Forelimb muscle (tissue), 1 donor: ENCODE results near the gene RALA. TPM values are rescaled to one million over a fixed set of nuclear protein-coding genes. Genes with fewer than 3 reads are reported as not detected.
"Not testable (repeated sequence)": the region's sequence is repeated elsewhere in the genome, so short reads cannot be mapped to it uniquely, and the experiment has no call there.

Experiments
- DNase-seq: peaks from one replicate; pipeline ENCODE4 v3.0.0-alpha.2; 2013; ENCODE audit warnings: low read depth
- polyA plus RNA-seq: library from polyadenylated mRNA; unstranded; fragments of 120-200 nt; gene quantifications from one replicate; pipeline ENCODE4 v1.2.1, GENCODE V29; 2013; ENCODE audit not compliant: insufficient read length

Gene RALA
- polyA plus RNA-seq, 1 donor, result 43.6 TPM

DNA sequence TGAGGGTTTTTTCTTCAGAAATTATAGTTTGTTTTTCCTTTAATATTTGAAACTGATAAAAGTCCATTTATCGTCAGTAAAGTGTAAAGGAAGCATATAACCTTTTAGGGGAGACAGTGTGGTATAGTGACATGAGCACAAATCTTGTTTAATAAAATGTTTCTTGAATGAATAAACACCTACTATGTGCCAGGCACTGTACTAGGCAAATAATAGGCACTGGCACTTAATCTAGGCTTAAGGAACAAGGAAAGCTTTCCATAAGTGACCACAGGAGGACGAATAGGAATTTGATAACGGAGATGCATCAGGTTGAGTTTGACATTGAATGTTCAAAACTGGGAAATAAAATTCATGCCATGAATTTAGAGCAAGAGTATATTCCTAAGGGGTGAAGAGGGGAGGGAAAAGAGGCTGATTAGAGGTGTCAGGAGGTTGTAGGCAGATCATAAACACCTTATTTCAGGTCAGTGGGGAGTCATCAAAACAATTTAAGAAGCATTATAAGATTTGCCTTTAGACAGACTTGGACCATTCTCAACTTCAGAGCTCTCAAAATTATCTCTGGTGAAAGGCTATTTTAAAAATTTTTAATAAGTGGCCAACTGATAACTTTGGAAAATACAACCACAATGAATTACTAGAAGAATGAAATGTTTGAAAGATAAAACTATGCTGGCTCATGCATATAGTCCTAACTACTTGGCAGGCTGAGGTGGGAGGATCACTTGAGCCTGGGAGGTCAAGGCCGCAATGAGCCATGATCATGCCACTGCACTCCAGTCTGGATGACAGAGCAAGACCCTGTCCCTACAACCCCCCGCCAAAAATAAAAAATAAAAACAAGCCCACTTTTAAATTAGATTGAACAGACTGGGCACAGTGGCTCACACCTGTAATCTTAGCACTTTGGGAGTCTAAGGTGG lies 22.4 kb downstream of the RALA start:
- DNase-seq, result no peak

DNA sequence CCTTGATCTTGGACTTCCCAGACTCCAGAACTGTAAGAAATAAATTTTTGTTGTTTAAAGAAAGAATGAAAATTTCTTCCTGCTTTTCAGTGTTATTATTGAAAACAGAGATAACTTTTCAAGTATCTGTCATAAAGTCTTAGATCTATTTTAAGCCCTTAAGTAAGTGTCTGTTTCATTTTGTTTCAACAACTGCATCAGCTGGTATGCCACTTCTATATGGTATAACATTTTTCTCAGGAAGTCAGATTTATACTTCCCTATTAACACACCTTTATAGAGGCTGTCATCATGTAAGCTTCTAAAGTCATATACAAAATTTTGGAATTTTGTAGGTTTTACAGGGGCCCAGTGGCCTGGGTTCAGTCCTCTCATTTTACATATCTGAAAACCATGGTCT lies 24.4 kb downstream of the RALA start:
- no peak for DNase-seq

DNA sequence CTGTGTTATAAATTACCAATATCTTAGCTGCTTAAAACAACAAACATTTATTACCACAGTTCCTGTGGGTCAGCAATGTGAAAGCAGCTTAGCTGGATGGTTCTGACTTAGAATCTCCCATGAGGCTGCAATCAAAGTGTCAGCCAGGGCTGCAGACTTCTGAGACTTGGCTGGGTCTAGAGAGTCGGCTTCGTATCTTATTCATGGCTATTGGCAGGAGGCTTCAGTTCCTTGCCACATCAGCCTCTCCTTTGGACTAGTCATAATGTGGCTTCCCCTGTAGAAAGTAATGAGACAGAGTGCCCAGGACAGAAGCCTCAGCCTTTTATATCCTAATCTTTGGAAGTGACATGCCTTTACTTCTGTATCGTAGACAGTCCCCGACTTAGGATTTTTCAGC lies 27.3 kb downstream of the RALA start:
- no peak for DNase-seq

DNA sequence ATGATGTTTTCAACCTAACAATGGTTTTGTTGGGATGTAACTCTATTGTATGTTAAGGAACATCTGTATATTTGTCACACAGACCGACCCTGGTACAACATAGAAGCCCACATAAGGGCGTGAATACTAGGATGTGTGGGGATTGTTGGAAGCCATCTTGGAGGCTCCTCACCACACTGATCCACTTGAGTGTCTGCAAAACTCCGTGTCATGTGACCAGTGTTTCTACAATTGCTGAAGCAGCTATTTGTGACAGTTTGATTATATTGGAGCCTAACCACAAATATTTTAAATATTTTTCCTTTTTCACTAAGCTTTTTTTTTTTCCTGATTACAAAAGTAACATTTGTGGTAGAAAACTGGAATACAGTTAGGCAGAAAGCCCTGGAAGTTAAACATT lies 27.9 kb downstream of the RALA start:
- DNase-seq, result no peak

DNA sequence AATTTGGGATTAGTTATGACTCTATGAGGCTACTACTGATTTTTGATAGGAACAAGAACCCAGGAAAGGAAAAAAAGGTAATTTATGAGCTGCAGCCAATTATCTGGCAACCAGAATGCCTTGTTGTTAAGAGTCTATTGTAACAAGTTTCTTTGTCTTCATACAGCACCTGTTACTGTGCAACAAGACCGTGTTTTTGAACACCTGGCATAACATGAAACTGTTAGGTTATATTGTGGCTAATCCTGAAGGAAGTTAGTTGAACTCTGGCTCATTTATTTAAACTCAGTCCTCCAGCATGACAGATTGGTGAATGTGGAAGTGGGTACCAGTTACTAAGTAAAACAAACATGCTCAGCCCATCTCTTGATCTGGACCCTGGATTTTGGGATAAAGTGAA lies 33.0 kb downstream of the RALA start:
- no peak for DNase-seq

DNA sequence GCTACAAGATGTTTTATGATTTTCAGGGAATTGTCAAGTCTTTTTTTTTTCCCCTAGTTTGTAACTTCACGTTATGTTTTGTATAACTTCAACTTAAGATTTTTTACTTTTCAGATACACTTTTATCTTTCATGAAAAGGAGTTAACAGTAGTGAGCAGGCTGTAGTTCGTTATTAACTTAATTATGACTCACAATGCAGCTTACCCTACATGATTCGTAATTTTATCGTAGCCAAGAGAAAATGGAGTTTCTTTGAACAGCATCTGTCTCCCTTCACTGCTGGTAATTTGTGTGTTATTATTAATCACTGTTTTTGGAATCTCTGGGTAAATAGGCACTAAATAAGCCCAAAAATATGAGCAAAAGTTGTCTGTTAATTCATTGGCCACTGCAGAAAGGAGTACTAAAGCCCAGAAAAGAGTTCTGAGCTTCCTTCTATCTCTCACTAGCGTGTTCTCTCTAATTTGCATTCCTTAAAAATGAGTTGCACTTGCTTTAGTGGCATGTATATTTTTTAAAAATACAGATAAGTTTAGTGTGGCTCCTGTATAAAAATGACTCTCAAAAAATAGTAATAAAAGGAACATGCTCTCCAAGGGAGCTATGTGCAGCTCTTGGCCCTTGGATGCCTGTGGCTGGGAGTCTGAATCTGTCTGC lies 36.1 kb downstream of the RALA start:
- no peak for DNase-seq

DNA sequence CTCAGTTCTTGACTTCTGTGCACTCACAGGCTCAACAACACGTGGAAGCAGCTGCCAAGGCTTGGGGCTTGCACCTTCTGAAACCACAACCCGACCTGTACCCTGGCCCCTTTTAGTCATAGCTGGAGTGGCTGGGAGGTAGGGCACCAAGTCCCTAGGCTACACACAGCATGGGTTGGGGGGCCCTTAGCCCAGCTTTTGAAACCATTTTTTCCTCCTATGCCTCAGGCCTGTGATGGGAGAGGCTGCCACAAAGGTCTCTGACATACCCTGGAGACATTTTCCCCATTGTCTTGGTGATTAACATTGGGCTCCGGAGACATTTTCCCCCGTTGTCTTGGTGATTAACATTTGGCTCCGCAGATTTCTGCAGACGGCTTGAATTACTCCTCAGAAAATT lies 38.6 kb downstream of the RALA start:
- no peak for DNase-seq

DNA sequence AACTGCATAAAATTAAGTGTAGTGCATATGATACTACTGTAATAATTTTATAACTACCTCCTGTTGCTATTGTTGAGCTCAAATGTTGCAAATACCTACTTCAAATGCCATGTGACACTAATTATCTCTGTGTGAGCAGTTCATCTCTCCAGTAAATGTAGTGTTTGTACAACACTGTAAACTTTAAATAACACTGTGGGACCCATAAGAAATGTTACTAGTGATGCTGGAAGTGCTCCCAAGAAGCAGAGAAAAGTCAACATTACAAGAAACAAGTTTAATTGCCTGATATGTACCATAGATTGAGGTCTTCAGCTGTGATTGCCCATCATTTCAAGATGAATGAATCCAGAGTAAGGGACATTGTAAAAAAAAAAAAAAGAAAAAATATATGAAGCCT lies 39.9 kb downstream of the RALA start:
- no peak for DNase-seq

DNA sequence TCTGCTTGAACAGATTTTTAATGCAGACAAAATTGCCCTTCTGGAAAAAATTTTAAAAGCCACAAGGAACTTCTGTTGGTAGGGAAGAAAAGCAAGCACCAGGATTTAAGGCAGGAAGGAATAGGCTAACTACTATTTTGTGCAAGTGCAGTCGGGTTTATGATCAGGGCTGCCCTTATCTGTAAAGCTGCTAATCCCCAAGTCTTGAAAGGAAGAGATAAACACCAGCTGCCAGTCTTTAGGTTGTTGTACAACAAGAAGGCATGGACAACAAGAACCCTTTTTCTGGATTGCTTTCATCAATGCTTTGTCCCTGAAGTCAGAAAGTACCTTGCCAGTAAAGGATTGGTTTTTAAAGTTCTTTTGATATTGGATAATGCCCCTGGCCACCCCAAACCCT lies 40.7 kb downstream of the RALA start:
- DNase-seq, result no peak

DNA sequence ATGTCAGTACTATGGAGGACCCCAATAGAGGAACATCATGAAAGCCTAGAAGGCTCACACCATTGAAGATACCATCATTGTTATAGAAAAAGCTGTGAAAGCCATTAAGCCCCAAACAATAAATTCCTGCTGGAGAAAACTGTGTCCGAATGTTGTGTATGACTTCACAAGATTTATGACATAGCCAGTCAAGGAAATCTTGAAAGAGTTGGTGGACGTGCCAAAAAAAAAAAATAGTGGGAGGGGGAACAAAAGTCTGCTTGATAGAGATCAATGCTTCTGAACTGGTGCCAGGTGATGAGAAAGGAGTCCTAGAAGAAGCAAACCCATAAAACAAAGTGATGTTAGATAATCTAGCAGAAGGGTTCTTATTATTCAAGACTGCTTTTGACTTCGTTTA lies 41.2 kb downstream of the RALA start:
- DNase-seq, result no peak

DNA sequence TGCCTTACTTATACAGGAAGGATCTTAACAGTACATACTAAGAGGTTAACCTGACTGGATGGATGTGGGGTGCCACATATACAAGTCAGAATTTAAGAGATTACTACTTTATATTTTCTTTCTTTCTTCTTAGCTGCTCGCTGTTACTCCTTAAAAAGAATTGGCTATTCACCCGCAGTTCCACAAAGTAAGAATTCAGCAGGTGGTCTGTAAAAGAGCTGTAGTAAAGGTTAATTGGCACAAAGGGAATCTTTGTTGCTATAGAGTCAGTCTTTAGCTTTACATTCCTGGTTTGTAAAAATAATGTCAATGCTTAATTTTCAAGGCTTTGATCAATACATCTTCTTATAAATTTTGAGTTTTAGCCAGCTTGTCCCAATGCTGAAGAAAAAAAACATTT lies 43.2 kb downstream of the RALA start:
- no peak for DNase-seq

DNA sequence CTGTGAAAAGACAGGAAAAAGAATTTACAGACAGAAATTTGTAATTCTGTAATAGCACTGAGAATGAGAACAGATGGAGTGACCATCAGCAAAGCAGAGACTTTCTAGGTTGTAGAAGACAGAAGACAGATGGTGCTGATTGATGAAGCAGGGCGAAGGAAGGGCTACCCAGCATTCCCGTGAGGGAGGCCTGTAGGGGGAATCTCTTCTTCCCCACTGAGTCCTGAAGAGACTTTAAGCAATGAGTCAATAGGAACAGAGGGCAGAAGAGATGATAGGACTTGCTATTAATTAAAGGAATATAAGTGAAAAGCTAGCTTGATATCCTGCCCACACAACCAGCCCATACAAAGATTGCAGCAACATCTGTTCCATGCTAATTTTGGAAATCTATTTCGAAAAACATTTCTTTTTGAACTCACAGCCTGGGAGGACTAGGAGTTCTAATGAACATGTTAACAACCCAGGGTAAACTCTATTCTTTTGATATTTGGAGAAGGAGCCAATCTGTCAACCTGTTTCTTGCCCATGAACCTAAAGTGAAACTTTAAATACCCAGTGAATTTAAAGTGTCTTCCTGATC lies 44.1 kb downstream of the RALA start:
- DNase-seq, result no peak

DNA sequence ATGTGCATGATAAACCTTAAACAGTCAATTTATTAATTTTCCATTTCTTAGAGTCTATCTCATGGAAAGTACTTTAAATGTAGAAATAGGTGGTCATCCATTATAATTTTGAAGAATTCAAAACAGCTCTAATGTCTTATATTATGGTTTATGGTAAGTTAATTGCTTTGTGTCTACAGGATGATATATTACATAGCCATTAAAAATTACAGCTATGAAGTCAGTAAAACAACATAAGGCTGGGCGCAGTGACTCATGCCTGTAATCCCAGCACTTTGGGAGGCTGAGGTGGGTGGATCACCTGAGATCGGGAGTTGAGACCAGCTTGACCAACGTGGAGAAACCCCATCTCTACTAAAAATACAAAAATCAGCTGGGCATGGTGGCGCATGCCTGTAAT lies 44.9 kb downstream of the RALA start:
- DNase-seq, result not testable (repeated sequence)

DNA sequence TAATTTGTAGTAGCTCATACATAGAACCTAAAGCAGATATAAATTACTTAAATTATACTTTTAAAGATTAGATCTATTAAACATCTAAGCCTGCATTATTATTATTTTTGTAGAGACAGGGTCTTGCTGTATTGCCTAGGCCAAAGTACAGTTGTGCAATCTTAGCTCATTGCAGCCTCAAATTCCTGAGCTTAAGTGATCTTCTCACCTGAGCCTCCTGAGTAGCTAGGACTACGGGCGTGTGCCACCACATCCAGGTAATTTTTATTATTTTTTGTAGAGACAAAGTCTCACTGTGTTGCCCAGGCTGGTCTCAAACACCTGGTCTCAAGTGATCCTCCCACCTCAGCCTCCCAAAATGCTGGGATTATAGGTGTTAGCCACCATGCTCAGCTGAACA lies 46.7 kb downstream of the RALA start:
- no peak for DNase-seq

DNA sequence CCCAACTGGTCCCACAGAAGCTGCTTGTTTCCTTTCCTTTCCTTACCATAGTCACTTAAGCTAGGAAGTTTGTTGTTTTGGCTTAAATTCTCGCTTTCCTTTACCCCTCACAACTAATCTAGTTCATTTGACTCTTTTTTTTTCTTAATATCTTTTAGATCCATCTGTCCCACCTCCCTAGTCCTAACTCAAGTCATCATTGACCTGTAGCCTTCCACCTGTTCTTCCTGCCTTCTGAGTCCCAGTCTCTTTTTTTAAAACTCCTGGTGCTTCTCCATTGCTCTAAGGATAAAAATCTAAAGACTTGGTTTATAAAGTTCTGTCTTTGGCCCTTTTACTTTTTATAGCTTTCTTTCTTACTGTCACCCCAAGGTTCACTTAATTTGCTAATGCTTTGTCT lies 47.6 kb downstream of the RALA start:
- DNase-seq, result no peak

DNA sequence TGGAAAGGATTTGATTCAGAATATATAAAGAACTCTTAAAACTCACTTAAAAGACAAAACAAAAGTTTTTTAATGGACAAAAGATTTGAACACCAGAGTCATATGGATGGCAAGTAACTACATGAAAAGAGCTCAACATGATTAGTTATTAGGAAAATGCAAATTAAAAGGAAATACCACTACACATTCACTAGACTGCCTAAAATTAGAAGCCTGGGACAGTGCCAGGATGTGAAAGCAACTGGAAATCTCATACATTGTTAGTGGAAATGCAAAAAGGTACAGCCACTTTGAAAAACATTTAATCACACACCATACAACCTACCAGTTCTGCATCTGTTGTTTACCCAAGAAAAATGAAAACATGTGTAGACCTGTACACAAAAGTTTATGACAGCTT lies 48.8 kb downstream of the RALA start:
- no peak for DNase-seq

DNA sequence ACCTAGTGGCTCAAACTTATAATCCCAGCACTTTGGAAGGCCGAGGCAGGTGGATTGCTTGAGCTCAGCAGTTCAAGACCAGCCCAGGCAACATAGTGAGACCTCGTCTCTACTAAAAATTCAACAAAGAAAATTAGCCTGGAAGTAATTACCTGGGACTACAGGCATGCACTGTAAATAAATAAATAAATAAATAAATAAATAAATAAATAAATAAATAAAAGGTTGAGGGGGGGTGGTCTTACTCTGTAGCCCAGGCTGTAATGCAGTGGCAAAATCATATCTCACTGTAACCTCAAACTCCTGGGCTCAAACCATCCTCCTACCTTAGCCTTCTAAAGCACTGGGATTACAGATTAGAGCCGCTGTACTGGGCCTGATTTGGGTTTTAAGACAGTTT lies 50.5 kb downstream of the RALA start:
- no peak for DNase-seq

DNA sequence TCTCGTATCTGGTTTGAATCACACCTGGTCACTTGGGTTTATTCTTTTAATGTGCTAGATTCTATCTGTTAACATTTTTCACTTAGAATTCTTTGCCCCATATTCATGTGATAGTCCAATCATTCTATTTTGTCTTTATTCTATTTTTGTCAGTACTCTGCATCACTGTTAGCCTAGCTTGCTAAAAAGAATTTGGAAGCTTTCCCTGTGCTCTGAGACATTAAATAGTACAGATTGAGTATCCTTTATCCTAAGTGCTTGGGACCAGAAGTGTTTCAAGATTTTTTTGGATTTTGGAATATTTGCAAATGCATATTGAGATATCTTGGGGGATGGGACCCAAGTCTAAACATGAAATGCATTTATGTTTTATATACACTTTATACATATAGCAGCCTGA lies 51.0 kb downstream of the RALA start:
- no peak for DNase-seq

DNA sequence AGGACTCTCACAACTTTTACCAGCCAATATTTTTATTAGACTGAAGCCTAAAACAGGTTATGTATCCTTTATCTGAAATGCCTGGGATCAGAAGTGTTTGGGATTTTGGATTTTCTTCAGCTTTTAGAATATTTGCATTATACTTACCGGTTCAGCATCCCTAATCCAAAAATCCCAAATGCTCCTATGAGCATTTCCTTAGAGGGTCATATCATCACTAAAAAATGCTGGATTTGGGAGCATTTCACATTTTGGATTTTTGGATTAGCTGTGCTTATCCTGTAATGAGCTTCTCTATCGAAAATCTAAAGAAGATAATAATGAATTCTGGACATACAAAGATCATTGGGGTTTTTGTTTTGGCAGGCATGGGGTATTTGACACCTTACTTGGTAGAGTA lies 53.0 kb downstream of the RALA start:
- no peak for DNase-seq

DNA sequence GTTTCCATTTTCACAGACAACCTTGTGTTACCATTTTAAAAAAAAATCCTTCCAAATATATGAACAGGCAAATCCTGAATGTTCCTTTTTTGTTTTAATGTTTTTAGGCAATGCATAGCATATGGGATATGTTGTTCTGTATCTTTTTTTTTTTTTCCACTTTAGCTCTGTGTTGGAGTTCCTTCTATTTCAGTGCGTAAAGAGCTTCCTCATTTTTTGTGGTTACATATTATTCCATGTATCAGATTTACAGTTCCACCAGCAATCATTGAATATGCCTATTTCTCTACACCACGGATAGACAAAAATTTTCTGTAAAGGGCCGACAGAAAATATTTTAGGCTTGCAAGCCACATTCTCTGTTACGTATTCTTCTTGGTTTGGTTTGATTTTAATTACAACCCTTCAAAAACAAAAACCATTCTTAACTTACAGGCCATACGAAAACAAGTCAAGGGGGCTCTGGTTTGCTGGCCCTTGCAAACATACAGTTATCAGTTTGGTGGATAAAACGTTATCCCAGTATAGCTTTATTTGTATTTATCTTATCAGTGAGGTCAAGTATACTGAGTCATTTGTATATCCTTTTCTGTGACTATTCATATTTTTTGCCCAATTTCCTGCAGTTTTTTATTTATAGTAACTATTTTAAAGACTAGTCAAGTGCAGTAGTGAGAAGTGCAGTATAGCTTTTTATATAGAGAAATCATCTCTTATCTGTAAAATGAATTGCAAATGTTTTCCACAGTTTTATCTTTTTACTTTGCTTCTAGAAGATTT lies 55.7 kb downstream of the RALA start:
- no peak for DNase-seq

DNA sequence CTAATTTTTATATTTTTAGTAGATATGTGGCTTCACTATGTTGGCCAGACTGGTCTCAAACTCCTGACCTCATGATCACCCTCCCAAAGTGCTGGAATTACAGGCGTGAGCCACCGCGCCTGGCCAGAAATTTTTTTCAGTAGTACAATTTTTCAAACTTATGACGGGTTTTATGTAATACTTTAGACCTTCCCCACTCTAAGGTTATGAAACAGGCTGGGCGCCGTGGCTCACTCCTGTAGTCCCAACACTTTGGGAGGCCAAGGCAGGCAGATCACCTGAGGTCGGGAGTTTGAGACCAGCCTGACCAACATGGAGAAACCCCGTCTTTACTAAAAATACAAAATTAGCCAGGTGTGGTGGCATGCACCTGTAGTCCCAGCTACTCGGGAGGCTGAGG lies 56.5 kb downstream of the RALA start:
- not testable (repeated sequence) for DNase-seq

DNA sequence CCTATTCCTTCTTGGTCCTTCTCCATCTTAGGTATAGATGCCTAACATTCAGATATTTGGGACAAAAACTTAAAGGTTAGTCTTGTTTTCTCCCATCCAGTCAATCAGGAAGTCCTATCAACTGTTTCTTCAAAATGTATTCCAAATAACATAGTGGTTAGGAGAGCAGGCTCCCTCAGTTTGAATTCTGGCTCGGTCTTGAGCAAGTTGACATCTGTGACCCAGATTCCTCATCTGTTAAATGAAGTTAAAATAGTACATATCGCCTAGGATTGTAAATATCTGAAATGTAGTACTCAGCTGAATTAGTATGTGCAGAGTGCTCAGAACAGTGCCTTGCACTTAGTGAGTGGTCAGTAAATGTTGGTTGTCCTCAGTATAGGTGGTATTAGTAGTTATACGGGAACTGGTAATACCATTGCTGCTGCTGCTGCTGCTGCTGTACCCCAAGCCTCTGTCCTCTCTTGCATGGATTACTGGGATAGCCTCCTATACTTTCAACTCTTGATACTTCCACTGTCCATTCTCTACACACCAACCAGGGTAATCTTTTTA lies 58.6 kb downstream of the RALA start:
- DNase-seq, result no peak
